ENCODE data around the gene LDB3. TPM values are rescaled to one million over a fixed set of nuclear protein-coding genes. Genes with fewer than 3 reads are reported as not detected.
A peak's percentile ranks its signal among the peaks of the same experiment; 100 is the strongest.

The LDB3 gene
- total and polyA plus RNA-seq, 2 donors (not counting 1 experiment from before 2014, with no cell fraction given) = under 0.01 to 0.20 TPM

DNA sequence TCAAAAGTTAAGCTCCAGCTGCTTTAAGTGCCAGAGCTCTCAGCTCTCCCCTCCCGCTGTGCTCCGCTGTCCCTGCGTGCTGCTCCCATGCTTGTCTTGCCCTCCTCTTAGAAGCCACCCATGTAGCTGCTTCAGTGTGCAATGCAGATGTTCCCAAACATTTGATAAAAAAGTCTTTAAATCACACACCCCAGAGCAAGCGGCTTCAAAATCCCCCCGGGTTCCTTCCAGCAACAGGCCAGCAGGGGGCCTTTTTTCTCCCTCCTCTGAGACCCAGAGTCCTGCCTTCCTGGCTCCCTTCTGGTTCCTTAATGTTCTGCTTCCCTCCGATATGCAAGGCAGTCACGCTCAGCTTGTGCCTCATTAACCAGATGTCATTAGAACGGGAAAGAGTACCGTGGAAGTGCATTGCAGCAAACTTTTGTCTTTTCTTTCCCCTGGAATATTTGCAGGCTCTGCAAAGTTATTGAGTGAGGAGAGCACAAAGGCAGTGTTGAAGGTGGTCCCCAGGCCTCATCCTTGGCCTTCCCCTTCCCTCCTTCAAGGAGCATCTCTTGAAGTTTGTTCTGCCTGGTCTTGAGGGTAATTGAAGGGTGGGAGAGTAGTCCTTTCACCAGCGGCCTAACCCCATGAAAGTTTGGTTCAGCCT, 25.5 kb downstream of the LDB3 start:
- no peak overlapping the region for H3K27ac ChIP-seq (ENCODE audit: insufficient read depth, low read length)
- H4K20me1 ChIP-seq (ENCODE audit: control insufficient read depth, extremely low read depth, insufficient read depth, low read length) = no peaks in the 10 kb centered on the region
- TF ChIP-seq, protein P1, sequence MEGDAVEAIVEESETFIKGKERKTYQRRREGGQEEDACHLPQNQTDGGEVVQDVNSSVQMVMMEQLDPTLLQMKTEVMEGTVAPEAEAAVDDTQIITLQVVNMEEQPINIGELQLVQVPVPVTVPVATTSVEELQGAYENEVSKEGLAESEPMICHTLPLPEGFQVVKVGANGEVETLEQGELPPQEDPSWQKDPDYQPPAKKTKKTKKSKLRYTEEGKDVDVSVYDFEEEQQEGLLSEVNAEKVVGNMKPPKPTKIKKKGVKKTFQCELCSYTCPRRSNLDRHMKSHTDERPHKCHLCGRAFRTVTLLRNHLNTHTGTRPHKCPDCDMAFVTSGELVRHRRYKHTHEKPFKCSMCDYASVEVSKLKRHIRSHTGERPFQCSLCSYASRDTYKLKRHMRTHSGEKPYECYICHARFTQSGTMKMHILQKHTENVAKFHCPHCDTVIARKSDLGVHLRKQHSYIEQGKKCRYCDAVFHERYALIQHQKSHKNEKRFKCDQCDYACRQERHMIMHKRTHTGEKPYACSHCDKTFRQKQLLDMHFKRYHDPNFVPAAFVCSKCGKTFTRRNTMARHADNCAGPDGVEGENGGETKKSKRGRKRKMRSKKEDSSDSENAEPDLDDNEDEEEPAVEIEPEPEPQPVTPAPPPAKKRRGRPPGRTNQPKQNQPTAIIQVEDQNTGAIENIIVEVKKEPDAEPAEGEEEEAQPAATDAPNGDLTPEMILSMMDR (conservative IDR thresholded peaks at IDR 0.05 in 1 of 2, IDR thresholded peaks at IDR 0.05 in 1 of 2; ENCODE audit: low read depth in 1 of 2, low read length in 2 of 2) = peak; percentile 71 to 78
- no peak for TF ChIP-seq EZH2 (IDR thresholded peaks at IDR 0.05; ENCODE audit: low read length, missing control alignments)
- H3K4me3 ChIP-seq (replicated peaks in 1 of 4; ENCODE audit: control extremely low read depth in 1 of 4, insufficient read depth in 1 of 4, low read depth in 3 of 4, low read length in 4 of 4) = no peak overlapping the region
- no peak overlapping the region for H3K4me2 ChIP-seq (ENCODE audit: extremely low read depth, insufficient read depth, low read length)
- peak; percentile 43 to 61 for DNase-seq (ENCODE audit: low read depth in 2 of 2)
- H3K4me1 ChIP-seq (ENCODE audit: control insufficient read depth, extremely low read depth, insufficient read depth, low read length) = no peaks in the 10 kb centered on the region
- no peaks in the 10 kb centered on the region for H3K36me3 ChIP-seq (ENCODE audit: control insufficient read depth, insufficient read depth, low read length)
- H3K9me3 ChIP-seq (ENCODE audit: control insufficient read depth, insufficient read depth, low read depth, low read length) = no peaks in the 10 kb centered on the region
- H3K9ac ChIP-seq (ENCODE audit: insufficient read depth, low read length) = no peak overlapping the region
- no peak overlapping the region for H2AFZ ChIP-seq (ENCODE audit: low read length)
- no peaks in the 10 kb centered on the region for H3K79me2 ChIP-seq (ENCODE audit: control insufficient read depth, insufficient read depth, low read length)
- peaks cover 2% of the 10 kb centered on the region for H3K27me3 ChIP-seq (ENCODE audit: control insufficient read depth, insufficient read depth, low read length)

DNA sequence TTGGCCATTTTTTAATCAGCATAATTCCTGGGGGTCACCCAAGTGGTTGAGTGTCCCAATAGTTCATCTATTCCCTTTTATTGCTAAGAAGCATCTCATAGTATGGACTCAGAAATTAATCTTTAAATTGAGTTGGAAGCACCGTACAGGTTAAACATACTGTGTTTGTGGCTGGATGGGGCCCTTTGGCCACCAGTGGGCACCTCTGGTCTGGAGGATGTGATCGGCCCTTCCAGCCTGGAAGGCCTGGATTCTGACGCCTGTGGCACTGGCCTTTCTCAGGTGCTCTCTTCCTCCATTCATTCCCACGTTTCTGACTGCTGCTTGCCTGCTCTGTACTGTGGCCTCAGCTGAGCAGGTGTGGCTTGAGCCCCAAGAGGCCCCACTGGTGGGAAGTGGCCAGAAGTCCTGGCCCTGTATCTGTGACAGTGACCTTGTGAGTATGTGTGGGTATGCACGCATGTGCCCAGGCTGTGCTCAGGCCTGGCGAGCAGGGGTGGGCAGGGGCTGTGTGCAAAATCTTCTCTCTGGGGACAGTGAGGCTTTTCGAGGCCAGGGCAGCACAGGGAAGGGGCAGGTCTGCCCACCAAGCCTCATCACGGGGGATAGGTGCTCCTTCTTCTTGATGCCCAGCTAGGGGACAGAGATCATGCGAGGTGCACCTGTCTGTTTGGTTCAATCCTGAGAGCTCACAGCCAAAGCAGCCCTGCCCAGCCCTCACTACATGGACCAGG, 30.1 kb downstream of the LDB3 start:
- Histone ChIP-seq H3K4me1 (ENCODE audit: control insufficient read depth, extremely low read depth, insufficient read depth, low read length) (no peaks in the 10 kb centered on the region), H3K36me3 (ENCODE audit: control insufficient read depth, insufficient read depth, low read length) (no peaks in the 10 kb centered on the region), H3K4me3 (replicated peaks in 1 of 4; ENCODE audit: control extremely low read depth in 1 of 4, insufficient read depth in 1 of 4, low read depth in 3 of 4, low read length in 4 of 4) (no peak overlapping the region), H3K9ac (ENCODE audit: insufficient read depth, low read length) (no peak overlapping the region), H2AFZ (ENCODE audit: low read length) (no peak overlapping the region), H3K27ac (ENCODE audit: insufficient read depth, low read length) (no peak overlapping the region), H3K79me2 (ENCODE audit: control insufficient read depth, insufficient read depth, low read length) (no peaks in the 10 kb centered on the region), H3K27me3 (ENCODE audit: control insufficient read depth, insufficient read depth, low read length) (peaks cover 2% of the 10 kb centered on the region), H3K9me3 (ENCODE audit: control insufficient read depth, insufficient read depth, low read depth, low read length) (no peaks in the 10 kb centered on the region), H3K4me2 (ENCODE audit: extremely low read depth, insufficient read depth, low read length) (no peak overlapping the region), H4K20me1 (ENCODE audit: control insufficient read depth, extremely low read depth, insufficient read depth, low read length) (no peaks in the 10 kb centered on the region)
- no peak for DNase-seq (ENCODE audit: low read depth in 2 of 2)
- no peak for TF ChIP-seq EZH2 (IDR thresholded peaks at IDR 0.05; ENCODE audit: low read length, missing control alignments)
- TF ChIP-seq, protein P1 (conservative IDR thresholded peaks at IDR 0.05 in 1 of 2, IDR thresholded peaks at IDR 0.05 in 1 of 2; ENCODE audit: low read depth in 1 of 2, low read length in 2 of 2) = no peak

DNA sequence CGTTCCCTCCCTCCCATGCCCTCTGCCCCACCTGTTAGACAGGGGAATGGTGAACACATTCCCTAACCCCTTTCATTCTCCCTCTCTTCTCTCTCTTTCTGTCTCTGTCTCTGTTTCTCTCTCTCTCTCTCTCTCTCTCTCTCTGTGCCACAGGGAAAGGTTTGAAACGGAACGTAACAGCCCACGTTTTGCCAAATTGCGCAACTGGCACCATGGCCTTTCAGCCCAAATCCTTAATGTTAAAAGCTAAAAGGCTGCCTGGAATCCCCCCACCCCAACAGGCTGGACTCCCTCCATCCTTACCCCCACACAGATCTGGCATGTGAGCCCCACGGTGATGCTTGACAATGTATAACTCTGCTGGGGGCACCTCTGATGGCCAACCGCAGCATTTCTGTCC, 30.8 kb downstream of the LDB3 start:
- H4K20me1 ChIP-seq (ENCODE audit: control insufficient read depth, extremely low read depth, insufficient read depth, low read length) = no peaks in the 10 kb centered on the region
- H3K4me2 ChIP-seq (ENCODE audit: extremely low read depth, insufficient read depth, low read length) = no peak overlapping the region
- H3K4me1 ChIP-seq (ENCODE audit: control insufficient read depth, extremely low read depth, insufficient read depth, low read length) = no peaks in the 10 kb centered on the region
- H2AFZ ChIP-seq (ENCODE audit: low read length) = no peak overlapping the region
- no peak for TF ChIP-seq EZH2 (IDR thresholded peaks at IDR 0.05; ENCODE audit: low read length, missing control alignments)
- TF ChIP-seq, protein P1 (conservative IDR thresholded peaks at IDR 0.05 in 1 of 2, IDR thresholded peaks at IDR 0.05 in 1 of 2; ENCODE audit: low read depth in 1 of 2, low read length in 2 of 2) = no peak
- peaks cover 2% of the 10 kb centered on the region for H3K27me3 ChIP-seq (ENCODE audit: control insufficient read depth, insufficient read depth, low read length)
- no peaks in the 10 kb centered on the region for H3K79me2 ChIP-seq (ENCODE audit: control insufficient read depth, insufficient read depth, low read length)
- no peaks in the 10 kb centered on the region for H3K36me3 ChIP-seq (ENCODE audit: control insufficient read depth, insufficient read depth, low read length)
- no peak overlapping the region for H3K4me3 ChIP-seq (replicated peaks in 1 of 4; ENCODE audit: control extremely low read depth in 1 of 4, insufficient read depth in 1 of 4, low read depth in 3 of 4, low read length in 4 of 4)
- H3K9ac ChIP-seq (ENCODE audit: insufficient read depth, low read length) = no peak overlapping the region
- H3K9me3 ChIP-seq (ENCODE audit: control insufficient read depth, insufficient read depth, low read depth, low read length) = no peaks in the 10 kb centered on the region
- no peak overlapping the region for H3K27ac ChIP-seq (ENCODE audit: insufficient read depth, low read length)
- no peak for DNase-seq (ENCODE audit: low read depth in 2 of 2)

Data from fibroblast of lung (primary cell).